Measurements from ENCODE around the gene GNS.
"Not testable (repeated sequence)": the region's sequence is repeated elsewhere in the genome, so short reads cannot be mapped to it uniquely, and the experiment has no call there.

Gene GNS

GRCh38 chr12:64759035-64759894 is at the start of gene GNS:
Gene GNS, minus strand, starts transcription at chr12:64759406. Its CDS starts 130 bp downstream, at chr12:64759276.
- peak; percentile 84 to 90 for DNase-seq (ENCODE audit: low read depth in 2 of 2, low spot score in 1 of 2)

GRCh38 chr12:64808110-64808509 is 48.9 kb upstream of the GNS start:
- DNase-seq (ENCODE audit: low read depth in 2 of 2, low spot score in 1 of 2), result no peak

- no peak for DNase-seq (ENCODE audit: low read depth in 2 of 2, low spot score in 1 of 2)
These were observed 47.6 kb upstream of the GNS start for GRCh38 chr12:64806593-64807460.

- DNase-seq (ENCODE audit: low read depth in 2 of 2, low spot score in 1 of 2), result no peak
These were observed 47.0 kb upstream of the GNS start for GRCh38 chr12:64806173-64806572.

- DNase-seq (ENCODE audit: low read depth in 2 of 2, low spot score in 1 of 2), result not testable (repeated sequence)
These were observed 43.1 kb upstream of the GNS start for GRCh38 chr12:64802180-64802775.

- DNase-seq (ENCODE audit: low read depth in 2 of 2, low spot score in 1 of 2), result no peak
These were observed 42.2 kb upstream of the GNS start for GRCh38 chr12:64801381-64801780.

- no peak for DNase-seq (ENCODE audit: low read depth in 2 of 2, low spot score in 1 of 2)
These were observed 41.4 kb upstream of the GNS start for GRCh38 chr12:64800640-64801039.

- no peak for DNase-seq (ENCODE audit: low read depth in 2 of 2, low spot score in 1 of 2)
These were observed 39.0 kb upstream of the GNS start for GRCh38 chr12:64798165-64798564.

GRCh38 chr12:64797156-64797555 is 38.0 kb upstream of the GNS start:
- DNase-seq (ENCODE audit: low read depth in 2 of 2, low spot score in 1 of 2), result no peak

GRCh38 chr12:64796205-64796845 is 37.1 kb upstream of the GNS start:
- peak in 1 of 2 donors; percentile 23 for DNase-seq (ENCODE audit: low read depth in 2 of 2, low spot score in 1 of 2)

- no peak for DNase-seq (ENCODE audit: low read depth in 2 of 2, low spot score in 1 of 2)
These were observed 35.1 kb upstream of the GNS start for GRCh38 chr12:64794305-64794704.

- no peak for DNase-seq (ENCODE audit: low read depth in 2 of 2, low spot score in 1 of 2)
These were observed 34.4 kb upstream of the GNS start for GRCh38 chr12:64793610-64794009.

- no peak for DNase-seq (ENCODE audit: low read depth in 2 of 2, low spot score in 1 of 2)
These were observed 32.9 kb upstream of the GNS start for GRCh38 chr12:64792128-64792527.

- no peak for DNase-seq (ENCODE audit: low read depth in 2 of 2, low spot score in 1 of 2)
These were observed 31.8 kb upstream of the GNS start for GRCh38 chr12:64791036-64791435.

GRCh38 chr12:64790166-64790565 is 31.0 kb upstream of the GNS start:
- no peak for DNase-seq (ENCODE audit: low read depth in 2 of 2, low spot score in 1 of 2)

- DNase-seq (ENCODE audit: low read depth in 2 of 2, low spot score in 1 of 2), result no peak
These were observed 26.6 kb upstream of the GNS start for GRCh38 chr12:64785838-64786237.

GRCh38 chr12:64782191-64782876 is 23.1 kb upstream of the GNS start:
- no peak for DNase-seq (ENCODE audit: low read depth in 2 of 2, low spot score in 1 of 2)

GRCh38 chr12:64781280-64782190 is 22.3 kb upstream of the GNS start:
- no peak for DNase-seq (ENCODE audit: low read depth in 2 of 2, low spot score in 1 of 2)

- no peak for DNase-seq (ENCODE audit: low read depth in 2 of 2, low spot score in 1 of 2)
These were observed 21.5 kb upstream of the GNS start for GRCh38 chr12:64780531-64781279.

Data from stimulated activated CD8-positive, alpha-beta memory T cell treated with anti-CD3 and anti-CD28 coated beads, Interleukin-4, amount 100 ng/mL, for 4 hours (primary cell).